ENCODE data around the gene FXR1. TPM values are rescaled to one million over a fixed set of nuclear protein-coding genes. Genes with fewer than 3 reads are reported as not detected.

Gene FXR1
- total RNA-seq, 1 donor from 2014 or later: 216 TPM

- H3K36me3 Mint-ChIP-seq (ENCODE audit: insufficient read depth): no peaks in the 10 kb centered on the region
- H3K4me1 Mint-ChIP-seq (ENCODE audit: low read depth): no peaks in the 10 kb centered on the region
- H3K4me3 Mint-ChIP-seq (ENCODE audit: low read depth): no peak overlapping the region
- no peak for TF ChIP-seq CTCF (IDR thresholded peaks at IDR 0.05; ENCODE audit: unreplicated experiment)
- no peak overlapping the region for H3K27ac Mint-ChIP-seq
- H3K9me3 Mint-ChIP-seq (ENCODE audit: low read depth): no peaks in the 10 kb centered on the region
- no peaks in the 10 kb centered on the region for H3K27me3 Mint-ChIP-seq
- no peak for DNase-seq (ENCODE audit: low spot score, unreplicated experiment)
These were observed 31.2 kb upstream of the FXR1 start for GRCh38 chr3:180881065-180881801.

- DNase-seq (ENCODE audit: low spot score, unreplicated experiment): no peak
- Mint-ChIP-seq H3K36me3 (ENCODE audit: insufficient read depth) (no peaks in the 10 kb centered on the region), H3K4me1 (ENCODE audit: low read depth) (no peaks in the 10 kb centered on the region), H3K27ac (no peak overlapping the region), H3K27me3 (no peaks in the 10 kb centered on the region), H3K4me3 (ENCODE audit: low read depth) (no peak overlapping the region), H3K9me3 (ENCODE audit: low read depth) (no peaks in the 10 kb centered on the region)
- TF ChIP-seq CTCF (IDR thresholded peaks at IDR 0.05; ENCODE audit: unreplicated experiment): no peak
These were observed 30.4 kb upstream of the FXR1 start for GRCh38 chr3:180882115-180882514.

DNA sequence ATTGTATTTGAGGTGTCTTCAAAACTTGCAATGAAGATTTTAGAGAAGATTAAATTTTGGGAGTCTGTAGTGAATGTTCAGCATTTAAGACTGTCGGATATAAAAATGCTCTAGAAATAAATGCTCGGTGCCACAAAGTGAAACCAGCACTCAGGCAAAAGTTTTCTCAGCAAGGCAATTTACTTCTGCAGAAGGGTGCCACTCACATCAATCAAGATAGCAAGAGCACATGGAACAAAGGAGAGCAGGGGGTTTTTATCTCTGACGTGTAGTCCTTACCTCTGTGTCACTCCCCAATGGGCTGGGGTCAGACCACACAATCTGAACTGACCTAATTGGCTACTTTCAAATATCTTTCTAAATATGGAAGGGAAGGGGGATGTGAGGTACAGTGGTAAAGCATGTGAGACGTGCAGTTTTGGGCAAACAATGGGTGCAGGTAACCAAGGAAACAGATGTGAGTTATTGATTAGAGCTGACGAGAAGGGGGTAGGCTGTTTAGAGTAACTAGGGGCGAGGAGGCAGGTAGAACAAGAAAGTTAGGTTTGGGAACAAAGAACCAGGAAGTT, 23.4 kb upstream of the FXR1 start:
- Mint-ChIP-seq H3K4me1 (ENCODE audit: low read depth) (no peaks in the 10 kb centered on the region), H3K36me3 (ENCODE audit: insufficient read depth) (peaks cover 5% of the 10 kb centered on the region)

GRCh38 chr3:180898572-180898971, 13.9 kb upstream of the FXR1 start:
- Mint-ChIP-seq H3K27ac (no peak overlapping the region), H3K36me3 (ENCODE audit: insufficient read depth) (peaks cover 1% of the 10 kb centered on the region), H3K9me3 (ENCODE audit: low read depth) (peaks cover 7% of the 10 kb centered on the region), H3K27me3 (no peaks in the 10 kb centered on the region), H3K4me3 (ENCODE audit: low read depth) (no peak overlapping the region), H3K4me1 (ENCODE audit: low read depth) (no peaks in the 10 kb centered on the region)
- TF ChIP-seq CTCF (IDR thresholded peaks at IDR 0.05; ENCODE audit: unreplicated experiment): no peak
- no peak for DNase-seq (ENCODE audit: low spot score, unreplicated experiment)

More for the DNA sequence above, 23.4 kb upstream of the FXR1 start:
- no peaks in the 10 kb centered on the region for H3K27me3 Mint-ChIP-seq
- H3K9me3 Mint-ChIP-seq (ENCODE audit: low read depth): peaks cover 11% of the 10 kb centered on the region
- peak overlapping the region; percentile 85 for H3K27ac Mint-ChIP-seq
- no peak for TF ChIP-seq CTCF (IDR thresholded peaks at IDR 0.05; ENCODE audit: unreplicated experiment)
- H3K4me3 Mint-ChIP-seq (ENCODE audit: low read depth): no peak overlapping the region
- no peak for DNase-seq (ENCODE audit: low spot score, unreplicated experiment)

- no peak for TF ChIP-seq CTCF (IDR thresholded peaks at IDR 0.05; ENCODE audit: unreplicated experiment)
- DNase-seq (ENCODE audit: low spot score, unreplicated experiment): no peak
- Mint-ChIP-seq H3K27me3 (no peaks in the 10 kb centered on the region), H3K27ac (no peak overlapping the region), H3K9me3 (ENCODE audit: low read depth) (peaks cover 3% of the 10 kb centered on the region), H3K4me3 (ENCODE audit: low read depth) (peak overlapping the region; percentile 18), H3K36me3 (ENCODE audit: insufficient read depth) (no peaks in the 10 kb centered on the region), H3K4me1 (ENCODE audit: low read depth) (peaks cover 14% of the 10 kb centered on the region)
These were observed 2.9 kb upstream of the FXR1 start for GRCh38 chr3:180909369-180910127.
